GM12892 (cell line): Measurements from ENCODE around the gene SAMD1. TPM values are rescaled to one million over a fixed set of nuclear protein-coding genes. Genes with fewer than 3 reads are reported as not detected.

Experiments
- DNase-seq: peaks from one replicate; pipeline ENCODE4 v3.0.0; 2011; ENCODE audit not compliant: insufficient read length
- FAIRE-seq: peaks from 2 replicates; lab custom pipeline; 2011; peaks lifted over from hg19 to GRCh38; lab: Jason Lieb, UNC
- POLR2A ChIP-seq: IDR thresholded peaks from 2 replicates; pipeline ENCODE4 v1.6.1; 2011; ENCODE audit warnings: low read depth, low read length, control low read depth
- POLR2AphosphoS5 ChIP-seq: IDR thresholded peaks from 2 replicates; pipeline ENCODE4 v1.6.1; 2011; ENCODE audit warnings: low read depth, low read length, control low read depth
- TAF1 ChIP-seq: IDR thresholded peaks from 2 replicates; pipeline ENCODE4 v1.6.1; 2011; ENCODE audit warnings: low read depth, mild to moderate bottlenecking, control low read depth, low read length, borderline replicate concordance
- polyA plus RNA-seq: library from polyadenylated mRNA; unstranded; fragments of >200 nt; gene quantifications from one replicate; pipeline ENCODE4 v1.2.1, GENCODE V29; 2012; ENCODE audit warnings: missing spikeins, inconsistent platforms; ENCODE audit not compliant: missing spikeins

The SAMD1 gene
- 24.1 TPM for polyA plus RNA-seq

DNA sequence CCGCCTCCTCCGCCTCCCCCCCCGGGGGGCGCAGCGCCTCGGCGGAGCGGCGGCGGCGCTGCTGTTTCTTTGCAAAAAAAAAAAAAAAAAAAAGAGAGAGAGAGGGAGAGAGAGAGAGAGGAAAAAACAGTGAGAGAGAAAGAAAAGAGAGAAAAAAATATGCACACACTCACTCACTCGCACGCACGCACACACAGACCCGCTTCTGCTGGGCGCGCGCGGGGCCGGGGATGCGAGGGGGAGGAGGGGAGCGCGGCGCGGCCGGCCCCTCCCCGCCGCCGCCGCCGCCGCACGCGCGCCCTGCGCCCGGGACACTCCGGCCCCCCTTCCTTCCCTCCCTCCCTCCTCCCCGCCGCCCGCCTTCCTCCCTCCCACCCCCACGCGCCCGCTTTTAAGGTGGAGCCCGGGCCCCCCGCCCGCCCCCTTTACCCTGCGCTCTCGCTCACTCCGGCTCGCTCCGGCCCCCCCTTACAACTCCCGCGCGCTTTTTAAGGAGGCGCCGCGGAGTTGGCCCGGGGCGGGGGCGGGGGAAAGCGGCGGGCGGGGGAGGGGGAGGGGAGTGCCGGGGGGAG lies at the start of gene SAMD1:
Gene SAMD1 (minus strand): TSS at position 243 of the 572 bp plus-strand sequence.
- DNase-seq: peak; percentile 68
- peak; percentile 78 for FAIRE-seq

GRCh38 chr19:14139944-14140343 lies 49.4 kb upstream of the SAMD1 start:
- no peak for DNase-seq
- no peak for FAIRE-seq
- TF ChIP-seq POLR2A: no peak
- no peak for TF ChIP-seq POLR2AphosphoS5
- no peak for TF ChIP-seq TAF1

More for the DNA sequence above, at the start of gene SAMD1:
- TF ChIP-seq TAF1: no peak
- TF ChIP-seq POLR2AphosphoS5: no peak
- no peak for TF ChIP-seq POLR2A

DNA sequence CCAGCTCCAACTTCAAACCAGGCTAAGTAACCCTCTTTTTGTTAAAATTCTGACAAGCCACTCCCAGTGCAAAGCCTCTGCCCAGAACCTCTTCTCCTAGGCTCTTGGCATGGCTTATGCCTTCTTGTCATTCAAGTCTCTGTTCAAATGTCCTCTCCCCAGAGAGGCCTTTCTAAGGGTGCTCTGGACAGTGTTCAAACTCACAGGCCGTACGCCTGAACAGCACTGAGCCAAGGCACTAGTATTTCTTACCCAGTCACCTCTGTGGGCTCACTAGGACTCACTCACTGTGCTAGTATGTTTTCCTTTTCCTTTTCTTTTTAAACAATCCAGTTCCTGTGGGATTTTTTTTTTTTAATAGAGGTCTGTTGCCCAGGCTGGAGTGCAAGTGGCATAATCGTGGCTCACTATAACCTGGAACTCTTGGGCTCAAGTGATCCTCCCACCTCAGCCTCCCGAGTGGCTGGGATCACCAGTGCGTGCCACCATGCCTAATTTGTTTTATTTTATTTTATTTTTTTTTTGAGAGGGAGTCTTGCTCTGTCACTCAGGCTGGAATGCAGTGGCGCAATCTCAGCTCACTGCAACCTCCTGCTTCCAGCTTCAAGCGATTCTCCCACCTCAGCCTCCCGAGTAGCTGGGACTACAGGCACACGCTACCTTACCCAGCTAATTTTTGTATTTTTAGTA lies 48.2 kb upstream of the SAMD1 start:
- DNase-seq: no peak
- TF ChIP-seq POLR2A: no peak
- TF ChIP-seq TAF1: no peak
- no peak for TF ChIP-seq POLR2AphosphoS5
- FAIRE-seq: no peak

- FAIRE-seq: peak; percentile 94
- peak; percentile 99 for DNase-seq
Measured at GRCh38 chr19:14136509-14137281, 46.1 kb upstream of the SAMD1 start, which contains the start of gene ASF1B. ASF1B (minus strand) TSS chr19:14136589; CDS start chr19:14136456, 133 bp downstream.

DNA sequence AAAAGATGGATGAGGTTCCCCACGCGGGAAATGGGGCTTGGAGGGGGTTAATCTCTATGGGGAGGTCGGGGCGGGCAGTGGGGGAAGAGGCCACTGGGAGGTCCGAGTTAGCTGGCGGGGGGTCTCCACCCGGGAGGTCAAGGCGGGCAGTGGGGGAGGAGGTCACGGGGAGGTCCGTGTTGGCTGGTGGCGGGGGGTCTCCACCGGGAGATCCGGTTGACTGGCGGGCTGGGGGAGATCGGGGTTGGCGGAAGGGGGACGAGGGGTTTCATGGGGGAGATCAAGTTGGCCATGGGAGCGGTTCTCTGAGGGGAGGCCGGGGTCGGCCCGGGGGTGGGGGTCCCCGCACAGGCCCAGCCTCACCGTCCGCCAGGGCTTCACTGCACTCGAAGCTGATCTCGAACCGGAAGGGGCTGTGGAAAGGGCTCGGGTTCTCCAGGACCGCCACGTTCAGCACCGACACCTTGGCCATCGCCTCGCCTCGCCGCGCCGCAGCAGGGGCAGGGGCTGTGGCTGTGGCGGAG lies 45.5 kb upstream of the SAMD1 start:
- no peak for FAIRE-seq
- TF ChIP-seq POLR2A: no peak
- TF ChIP-seq TAF1: no peak; the same call in 1 of the 2 replicates
- no peak for TF ChIP-seq POLR2AphosphoS5

More at GRCh38 chr19:14136509-14137281, 46.1 kb upstream of the SAMD1 start, which contains the start of gene ASF1B:
- TF ChIP-seq TAF1 (peak; percentile 44), POLR2A (peak; percentile 93), POLR2AphosphoS5 (peak; percentile 89)

DNA sequence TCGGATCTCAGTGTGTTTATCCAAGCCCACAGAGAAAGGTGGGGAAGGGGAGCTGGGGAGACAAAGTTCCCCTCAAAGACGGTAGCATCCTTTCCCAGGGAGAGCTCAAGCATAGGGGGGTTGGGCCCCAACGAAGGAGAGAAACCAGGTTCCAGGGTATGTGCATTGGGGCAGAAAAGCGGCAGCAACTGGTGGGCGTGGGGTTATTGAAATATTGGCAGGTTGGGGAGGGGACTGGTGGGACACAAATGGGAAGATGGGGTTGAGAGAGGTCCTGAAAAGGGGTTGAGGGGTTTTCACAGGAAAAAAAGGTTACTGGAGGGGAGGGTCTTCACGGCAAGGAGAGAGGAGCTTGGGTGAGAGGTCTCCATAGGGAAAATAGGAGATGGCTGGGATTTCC lies 44.8 kb upstream of the SAMD1 start:
- TF ChIP-seq POLR2AphosphoS5 (no peak), TAF1 (no peak), POLR2A (no peak)
- DNase-seq: no peak
- no peak for FAIRE-seq

More for the DNA sequence above, 45.5 kb upstream of the SAMD1 start:
- no peak for DNase-seq

DNA sequence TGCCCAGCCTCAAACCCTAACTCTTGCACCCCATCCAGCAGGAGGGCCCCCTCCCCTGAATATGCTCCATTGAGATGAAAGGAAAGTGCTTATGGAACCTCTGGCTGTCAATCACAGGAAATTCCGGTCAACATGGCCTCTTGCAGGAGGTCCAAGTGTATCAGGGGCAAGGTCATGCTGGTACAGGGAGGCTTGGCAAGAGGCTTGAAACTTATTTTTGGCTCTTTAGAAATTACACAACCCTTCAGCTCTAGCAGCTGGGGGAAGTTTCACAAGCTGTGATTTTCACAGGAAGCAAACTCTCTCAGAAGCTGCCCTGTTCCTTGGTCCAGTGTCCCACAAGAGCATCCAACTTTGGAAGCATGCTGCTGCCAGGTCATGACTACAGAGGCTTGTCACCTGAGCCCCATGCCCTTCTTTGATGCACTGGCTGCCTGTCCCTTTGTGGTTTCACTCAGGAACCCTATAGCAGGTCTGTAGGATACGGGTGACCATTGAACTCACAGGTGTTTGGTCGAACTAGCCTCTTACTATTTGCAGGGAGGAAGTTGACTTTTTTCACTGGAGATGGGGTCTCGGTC lies 37.5 kb upstream of the SAMD1 start:
- TF ChIP-seq POLR2AphosphoS5: no peak
- TF ChIP-seq TAF1: no peak
- no peak for DNase-seq
- peak; percentile 70 for FAIRE-seq

DNA sequence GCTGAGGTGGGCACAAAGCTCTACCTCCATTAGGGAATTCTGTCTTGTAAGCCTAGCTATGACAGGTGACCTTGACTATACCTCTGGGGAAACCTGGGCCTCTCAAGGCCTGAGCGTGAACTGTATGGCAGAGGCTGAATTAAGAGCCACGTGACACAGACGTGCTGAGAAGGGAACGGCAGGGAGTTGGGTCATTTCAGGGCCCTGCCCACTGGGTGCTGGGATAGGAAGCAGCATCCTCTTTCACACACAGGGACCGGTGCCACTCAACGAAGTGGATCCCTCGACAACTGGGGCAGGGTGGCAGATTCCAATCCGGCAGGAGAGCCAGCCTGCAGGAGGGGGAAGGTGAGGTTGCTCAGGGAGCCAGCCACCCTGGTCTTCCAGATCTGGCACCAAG lies 36.6 kb upstream of the SAMD1 start:
- DNase-seq (no peak), FAIRE-seq (no peak)
- TF ChIP-seq TAF1 (no peak), POLR2A (no peak), POLR2AphosphoS5 (0 out of 2 replicates have a peak, but pooled peaks have one; percentile 30)

DNA sequence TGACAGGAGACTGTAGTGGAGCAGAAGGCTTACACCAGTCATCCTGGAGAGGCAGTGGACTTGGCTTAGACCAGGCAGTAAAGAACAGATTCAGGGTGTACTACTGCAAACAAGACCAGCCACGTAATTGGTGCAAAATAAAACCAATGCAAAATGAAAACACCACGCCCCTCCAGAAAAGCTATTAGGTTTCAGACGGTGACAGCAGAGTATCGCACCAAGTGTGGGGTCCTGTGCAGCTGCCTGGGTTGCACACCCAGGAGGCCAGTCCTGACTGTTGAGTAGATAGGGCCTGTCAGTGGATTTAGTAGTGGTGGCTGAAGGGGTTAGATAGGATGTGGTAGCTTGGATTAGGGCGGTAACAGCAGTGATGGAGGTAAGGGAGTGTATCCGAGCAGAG lies 32.4 kb upstream of the SAMD1 start:
- TF ChIP-seq POLR2AphosphoS5: no peak
- TF ChIP-seq TAF1: no peak
- no peak for TF ChIP-seq POLR2A
- DNase-seq: no peak
- FAIRE-seq: no peak

GRCh38 chr19:14120497-14120780 lies 29.9 kb upstream of the SAMD1 start:
- no peak for FAIRE-seq
- no peak for DNase-seq
- TF ChIP-seq POLR2A (no peak), POLR2AphosphoS5 (no peak), TAF1 (no peak)

- DNase-seq (no peak), FAIRE-seq (no peak)
- TF ChIP-seq POLR2AphosphoS5 (no peak), TAF1 (no peak), POLR2A (no peak)
Measured at GRCh38 chr19:14119644-14120496, 29.3 kb upstream of the SAMD1 start.
